HG02759 (cell line): ENCODE results near the gene GPD2.
A peak's percentile ranks its signal among the peaks of the same experiment; 100 is the strongest.
"Not testable (repeated sequence)": the region's sequence is repeated elsewhere in the genome, so short reads cannot be mapped to it uniquely, and the experiment has no call there.

ENCODE experiments used
- ATAC-seq: cut with Tn5 transposase; IDR thresholded peaks from one replicate; pipeline ENCODE4 v1.9.1; 2021; ENCODE audit warnings: mild to moderate bottlenecking, moderate library complexity; ENCODE audit not compliant: unreplicated experiment

GPD2 gene

DNA sequence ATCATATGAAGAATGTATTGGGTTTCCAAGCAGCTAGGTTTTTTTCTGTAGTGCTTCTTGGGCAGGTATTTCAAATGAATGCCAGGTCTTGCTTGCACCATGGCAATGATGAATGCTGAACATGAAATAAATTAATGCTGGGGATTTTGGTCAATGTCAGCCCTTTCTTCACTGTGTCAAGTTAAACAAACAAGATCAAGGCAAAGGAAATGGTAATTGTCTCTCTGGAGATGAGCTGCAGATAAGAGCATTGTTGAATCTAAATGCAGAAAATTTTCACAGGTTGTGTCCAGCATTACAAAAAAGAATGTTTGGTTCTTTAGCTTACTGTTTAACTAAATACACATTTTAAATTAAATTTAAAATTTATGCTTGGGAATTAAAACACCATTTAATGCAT, 144.3 kb downstream of the GPD2 start:
- no peak for ATAC-seq

DNA sequence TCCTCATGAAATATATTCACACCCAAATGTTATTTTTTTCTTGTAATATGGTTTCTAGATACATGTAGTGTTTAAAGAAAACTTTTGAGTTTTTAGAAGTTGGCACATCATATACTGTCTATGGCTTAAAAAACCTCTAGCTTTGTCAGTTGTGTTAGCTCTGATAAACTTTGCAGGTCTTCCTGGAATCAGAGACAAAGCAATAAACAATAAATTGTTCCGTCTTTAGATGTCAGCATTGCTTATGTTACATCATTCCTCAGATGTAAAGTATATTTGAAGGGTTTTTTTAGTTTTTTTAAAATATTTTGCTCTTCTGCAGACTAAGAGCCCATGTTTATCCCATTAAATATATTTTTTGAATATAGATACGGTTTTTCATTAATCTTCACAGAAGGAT, 145.1 kb downstream of the GPD2 start:
- ATAC-seq: no peak

DNA sequence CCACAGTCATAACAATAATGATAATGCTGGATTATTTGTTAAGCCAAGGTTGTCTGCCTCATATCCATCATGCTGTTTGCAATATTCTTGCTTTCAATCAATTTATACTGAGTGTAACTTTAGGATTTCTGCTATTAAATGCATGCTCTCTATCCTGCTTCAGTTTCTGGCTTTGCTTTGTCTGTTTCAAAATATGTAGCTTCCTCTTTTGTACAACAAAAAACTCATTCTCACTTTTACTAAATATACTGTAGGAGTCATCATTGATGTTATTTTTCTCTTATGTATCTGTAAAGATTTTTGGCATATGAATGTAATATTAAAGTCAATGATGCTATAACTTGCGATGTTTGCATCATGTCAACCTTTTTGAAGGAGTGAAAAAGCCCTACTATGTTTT, 149.3 kb downstream of the GPD2 start:
- ATAC-seq: no peak

DNA sequence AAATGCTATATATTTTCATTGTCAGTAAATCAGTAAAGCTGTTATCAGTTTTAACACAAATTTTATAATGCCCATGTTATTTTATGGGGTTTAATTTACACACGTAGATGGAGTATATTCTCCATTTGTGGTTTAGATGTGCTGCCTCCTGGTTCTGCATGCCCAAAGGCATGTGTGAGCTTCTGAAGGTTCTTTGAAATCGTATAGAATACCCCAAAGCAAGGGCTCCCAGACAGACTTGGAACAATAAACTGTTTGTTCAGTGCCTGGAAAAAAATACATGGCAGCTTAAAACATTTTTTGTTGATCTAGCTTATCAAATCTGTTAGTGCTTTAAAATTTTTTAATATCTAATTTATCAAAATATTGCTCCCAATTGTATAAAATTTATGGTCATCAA, 150.4 kb downstream of the GPD2 start:
- no peak for ATAC-seq

DNA sequence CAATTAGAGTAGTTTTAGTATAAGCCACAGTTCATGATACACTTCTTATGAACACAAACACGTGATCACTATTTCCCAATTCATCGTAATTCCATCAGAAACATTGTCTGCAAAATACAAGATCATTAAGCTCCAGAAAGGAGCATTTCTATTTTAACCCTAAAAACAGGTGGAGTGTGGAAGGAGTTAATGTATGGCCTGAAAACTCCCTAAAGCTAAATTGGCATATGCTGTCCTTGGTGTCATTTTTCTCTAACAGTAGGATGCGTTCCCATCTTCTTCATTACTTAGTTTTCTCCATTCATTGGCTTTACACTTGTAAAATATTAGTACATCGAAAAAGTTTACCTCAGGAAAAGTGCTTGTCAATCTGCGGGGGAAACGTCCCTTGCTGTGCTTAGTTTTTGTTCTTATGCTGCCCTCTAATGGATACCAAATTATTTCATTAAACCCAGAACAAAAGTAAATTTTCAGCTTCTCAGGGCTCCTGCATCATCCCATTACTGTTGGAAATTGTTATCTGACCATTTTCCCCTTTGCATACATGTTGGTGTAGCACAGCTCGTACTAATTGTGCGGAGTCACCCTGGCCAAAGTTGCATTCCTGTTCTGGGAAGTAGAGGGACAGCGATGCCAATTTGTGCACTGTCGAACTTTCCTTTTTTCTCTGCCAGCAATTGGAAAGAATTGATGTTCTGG, 153.4 kb downstream of the GPD2 start:
- peak; percentile 68 for ATAC-seq

DNA sequence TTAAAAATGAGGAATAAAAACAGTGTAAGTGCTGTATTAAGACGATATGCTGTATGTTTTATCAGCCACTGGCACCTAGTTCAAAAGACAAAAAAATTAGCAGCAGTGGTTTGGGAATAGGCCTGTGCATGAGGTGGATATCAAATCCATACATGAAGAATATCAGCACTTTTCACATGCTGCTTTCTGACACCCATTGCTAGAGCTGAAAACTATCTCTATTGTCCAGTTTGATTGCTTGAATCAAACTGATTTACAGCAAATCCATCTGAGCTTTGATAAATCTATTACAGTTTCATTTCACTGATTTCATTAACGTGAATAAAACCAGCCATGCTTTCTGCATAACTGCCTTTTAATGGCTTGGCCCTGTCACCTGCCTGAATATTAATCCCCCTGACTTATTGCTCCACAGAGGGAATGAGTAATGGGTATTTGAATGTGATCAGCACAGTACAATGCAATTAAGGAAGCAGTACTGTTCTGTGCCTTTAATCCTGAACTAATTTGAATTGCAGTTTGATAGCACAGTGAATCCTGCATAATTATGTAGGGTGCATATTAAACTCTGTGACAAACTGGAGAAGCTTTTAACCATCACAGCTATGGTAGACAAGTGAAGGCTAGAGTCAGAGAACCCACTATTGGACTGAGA, 154.0 kb downstream of the GPD2 start:
- ATAC-seq: no peak

DNA sequence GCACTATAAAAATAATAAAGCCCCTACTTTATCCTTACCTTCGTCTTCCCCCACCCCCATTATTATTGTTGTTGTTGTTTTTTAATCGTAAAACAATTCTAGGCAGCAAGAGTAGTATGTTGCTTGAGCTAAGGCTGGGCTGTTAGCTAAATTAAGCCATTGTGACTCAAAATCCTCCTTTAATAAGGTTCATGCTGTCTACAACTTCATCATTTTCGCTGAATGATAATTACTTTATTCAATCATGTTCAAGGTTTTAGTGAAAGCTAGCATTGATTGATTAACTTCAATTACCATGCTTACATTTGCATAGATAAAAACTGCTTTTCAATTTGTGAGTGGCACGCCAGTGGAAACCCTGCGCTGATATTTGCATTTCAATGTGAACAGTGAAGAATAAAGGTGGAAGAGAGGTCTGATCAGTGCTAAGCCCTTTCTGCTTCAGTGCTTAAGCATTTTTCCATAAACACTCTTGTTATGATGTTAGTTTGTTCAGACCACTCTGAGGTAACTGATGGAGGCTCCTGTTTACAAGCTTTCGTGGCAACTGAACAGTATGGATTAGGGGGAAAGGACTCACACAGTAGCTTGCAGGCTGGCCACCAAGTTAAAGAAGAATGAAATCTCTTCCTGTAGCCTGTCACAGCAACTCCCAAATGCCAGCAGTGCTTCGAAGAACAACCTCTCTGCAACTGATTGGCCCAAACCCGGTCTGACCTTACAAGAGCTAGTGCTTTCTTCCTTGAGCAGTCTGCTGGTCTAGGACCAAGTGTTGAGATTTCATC, 156.8 kb downstream of the GPD2 start:
- no peak for ATAC-seq

DNA sequence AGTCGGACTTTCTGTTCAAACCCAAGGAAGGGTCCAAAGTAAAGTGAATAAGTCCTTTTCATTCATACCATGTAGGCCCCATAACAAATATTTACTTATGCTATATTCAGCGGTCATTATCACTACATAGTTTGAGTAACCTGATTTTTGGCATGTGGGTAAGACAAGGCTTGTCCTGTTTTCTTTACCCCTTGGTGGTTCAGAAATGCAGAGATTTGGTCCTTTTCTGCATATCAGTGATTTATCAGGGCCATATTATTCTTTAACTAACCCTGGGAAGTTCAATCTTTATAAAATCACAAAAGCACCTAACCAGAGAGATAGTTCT, 157.4 kb downstream of the GPD2 start:
- no peak for ATAC-seq

DNA sequence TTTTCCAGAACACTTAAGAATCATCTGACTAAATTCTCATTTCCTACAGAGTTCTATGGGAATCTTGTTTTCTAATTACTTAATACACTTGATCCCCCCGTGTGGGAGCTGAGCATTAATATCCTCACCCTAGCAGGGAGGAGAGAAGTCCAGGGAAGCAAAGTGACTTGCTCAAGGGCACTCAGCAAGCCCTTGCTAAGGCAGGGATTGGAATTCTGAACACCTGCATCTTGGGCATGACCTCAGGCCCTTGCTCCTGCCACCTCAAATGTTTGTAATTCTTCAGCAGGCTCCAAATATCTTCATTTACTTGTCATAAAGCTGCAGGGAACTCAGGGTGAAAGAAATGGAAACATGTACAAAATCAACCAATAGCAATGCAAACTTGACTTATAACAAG, 162.4 kb downstream of the GPD2 start:
- no peak for ATAC-seq

DNA sequence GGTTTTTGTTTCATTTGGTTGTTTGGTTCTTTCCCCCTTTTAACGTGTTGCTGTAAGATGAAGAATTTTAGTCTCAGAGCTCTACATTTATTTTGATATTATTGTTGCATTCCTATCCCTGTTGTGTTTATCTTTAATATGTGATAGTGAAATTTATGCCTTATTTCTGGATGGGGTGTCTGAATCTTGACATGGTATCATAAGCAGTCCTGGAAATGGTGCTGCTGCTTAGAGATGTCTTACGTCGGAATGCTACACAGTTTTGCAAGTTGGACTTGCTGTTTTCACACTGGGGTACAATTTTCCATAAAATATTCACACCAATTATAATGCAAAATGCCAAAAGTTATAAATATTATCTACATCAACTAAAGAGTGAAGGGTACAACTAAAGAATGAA, 164.0 kb downstream of the GPD2 start:
- no peak for ATAC-seq

DNA sequence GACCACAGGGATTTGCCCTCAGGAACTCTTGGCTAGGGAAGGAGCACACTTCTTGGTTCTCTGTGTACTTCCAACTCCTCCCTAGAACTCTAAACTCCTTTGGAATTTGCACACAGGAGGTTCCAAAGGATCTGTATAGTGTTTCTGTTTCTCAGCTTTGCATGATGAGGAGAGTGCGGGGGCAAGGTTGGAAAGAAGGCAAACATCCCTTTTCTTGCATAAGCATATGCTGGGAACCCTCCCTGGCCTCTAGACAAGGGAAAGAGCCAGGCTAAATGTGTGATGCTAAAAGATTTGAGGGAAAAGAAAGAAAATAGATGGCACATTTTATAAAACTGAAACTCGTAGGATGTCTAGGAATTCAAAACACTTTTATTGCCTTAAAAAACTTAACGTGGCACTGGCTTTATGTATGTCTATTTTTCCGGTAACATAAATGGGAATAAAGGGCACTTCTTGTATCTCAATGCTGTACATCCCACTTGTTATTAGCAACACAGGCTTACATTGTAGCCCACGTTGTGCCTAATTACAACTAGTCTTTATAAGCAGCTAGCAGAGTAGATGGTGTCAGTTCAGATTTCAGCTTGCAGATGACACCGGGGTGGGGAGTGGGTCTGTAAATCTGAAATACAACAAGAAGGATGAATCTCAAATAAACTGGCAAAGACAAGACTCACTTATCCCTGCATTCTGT, 165.8 kb downstream of the GPD2 start:
- ATAC-seq: no peak

DNA sequence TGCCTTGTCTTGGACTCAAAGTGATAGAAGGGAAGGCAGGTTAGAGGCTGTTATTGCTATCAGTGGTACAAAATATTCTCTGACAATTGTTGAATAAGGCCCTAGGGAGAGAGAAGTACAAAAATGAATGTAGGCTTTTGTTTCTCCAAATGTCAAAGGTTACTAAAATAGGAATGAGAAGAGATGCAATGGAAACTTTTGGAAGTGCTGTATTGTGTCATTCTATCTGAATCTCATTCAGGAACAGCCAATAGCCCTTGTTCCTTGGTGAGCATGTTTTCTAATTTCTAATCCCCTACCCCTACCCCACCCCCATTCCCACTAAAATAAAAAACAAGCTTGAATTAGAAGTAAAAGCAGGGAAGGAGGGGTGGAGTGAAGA, 166.4 kb downstream of the GPD2 start:
- no peak for ATAC-seq

DNA sequence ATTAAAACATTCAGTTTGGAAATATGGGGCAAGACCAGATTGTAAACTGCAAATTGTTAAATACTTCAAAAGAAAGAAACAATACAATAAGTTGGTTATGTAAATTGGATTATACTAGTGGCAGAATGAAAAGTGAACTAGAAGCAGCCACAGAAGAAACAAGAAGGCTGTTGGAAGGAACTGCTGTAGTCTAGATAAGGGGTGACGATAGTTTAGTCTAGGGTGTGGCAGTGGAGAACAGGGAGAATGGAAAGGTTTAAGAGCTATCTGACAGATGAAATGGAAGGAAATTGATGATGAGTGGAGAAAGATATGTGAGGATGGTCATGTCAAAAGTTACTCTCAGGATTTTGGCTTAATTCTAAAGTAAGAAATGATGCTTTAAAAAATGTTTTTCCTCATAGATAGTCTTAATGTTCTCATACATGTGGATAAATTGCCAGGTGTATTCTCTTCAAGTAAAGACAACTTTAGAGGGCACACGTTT, 179.7 kb downstream of the GPD2 start:
- no peak for ATAC-seq

DNA sequence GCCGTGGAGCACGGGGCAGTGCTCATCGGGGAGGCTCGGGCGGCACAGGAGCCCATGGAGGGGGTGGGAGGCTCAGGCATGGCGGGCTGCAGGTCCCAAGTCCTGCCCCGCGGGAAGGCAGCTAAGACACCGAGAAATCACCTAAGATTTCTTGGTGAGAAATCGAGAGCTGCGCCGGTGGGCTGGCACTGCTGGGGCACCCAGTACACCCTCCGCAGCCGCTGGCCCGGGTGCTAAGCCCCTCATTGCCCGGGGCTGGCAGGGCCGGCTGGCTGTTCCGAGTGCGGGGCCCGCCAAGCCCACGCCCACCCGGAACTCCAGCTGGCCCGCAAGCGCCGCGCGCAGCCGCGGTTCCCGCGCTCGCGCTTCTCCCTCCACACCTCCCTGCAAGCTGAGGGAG, 181.9 kb downstream of the GPD2 start:
- ATAC-seq: not testable (repeated sequence)

DNA sequence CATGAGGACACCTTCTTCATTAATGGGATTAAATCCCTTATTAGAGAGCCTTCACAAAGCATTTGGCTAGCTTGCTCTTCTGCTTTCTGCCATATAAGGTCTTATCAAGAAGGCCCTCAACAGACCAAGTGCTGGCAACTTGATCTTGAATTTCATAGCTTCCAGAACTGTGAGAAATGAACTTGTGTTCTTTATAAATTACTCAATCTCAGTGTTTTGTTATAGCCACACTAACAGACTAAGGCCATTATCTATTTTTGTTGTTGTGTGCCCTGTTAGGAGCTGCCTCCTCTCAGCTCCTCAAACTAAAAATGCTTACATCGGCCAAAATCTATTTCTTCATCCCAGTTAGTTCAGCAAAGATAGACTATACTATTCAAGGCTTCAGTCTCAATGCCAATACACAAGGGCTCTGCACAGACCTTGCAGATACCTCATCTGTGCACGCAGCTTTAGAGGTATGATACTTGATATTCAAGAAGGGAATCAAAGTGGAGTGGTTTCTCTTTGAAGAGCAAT, 182.9 kb downstream of the GPD2 start:
- no peak for ATAC-seq

DNA sequence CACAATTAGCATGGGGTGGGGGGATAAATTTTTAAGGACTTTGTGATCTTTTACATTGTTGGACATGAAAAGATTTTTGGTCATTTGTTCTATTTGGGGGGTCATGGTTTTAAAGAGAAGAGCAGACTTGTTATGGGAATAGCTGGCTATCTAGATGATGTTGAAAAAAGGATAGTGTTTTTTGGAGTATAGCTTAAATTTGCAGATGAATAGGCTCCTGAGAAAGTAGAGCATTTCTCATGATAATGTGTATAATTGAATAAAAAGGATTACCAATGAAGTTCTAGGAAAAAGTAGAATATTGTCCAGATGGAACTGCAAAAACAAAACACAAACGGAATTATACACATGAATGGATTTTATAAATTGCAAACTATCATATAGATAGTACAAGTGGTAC, 186.3 kb downstream of the GPD2 start:
- ATAC-seq: no peak

DNA sequence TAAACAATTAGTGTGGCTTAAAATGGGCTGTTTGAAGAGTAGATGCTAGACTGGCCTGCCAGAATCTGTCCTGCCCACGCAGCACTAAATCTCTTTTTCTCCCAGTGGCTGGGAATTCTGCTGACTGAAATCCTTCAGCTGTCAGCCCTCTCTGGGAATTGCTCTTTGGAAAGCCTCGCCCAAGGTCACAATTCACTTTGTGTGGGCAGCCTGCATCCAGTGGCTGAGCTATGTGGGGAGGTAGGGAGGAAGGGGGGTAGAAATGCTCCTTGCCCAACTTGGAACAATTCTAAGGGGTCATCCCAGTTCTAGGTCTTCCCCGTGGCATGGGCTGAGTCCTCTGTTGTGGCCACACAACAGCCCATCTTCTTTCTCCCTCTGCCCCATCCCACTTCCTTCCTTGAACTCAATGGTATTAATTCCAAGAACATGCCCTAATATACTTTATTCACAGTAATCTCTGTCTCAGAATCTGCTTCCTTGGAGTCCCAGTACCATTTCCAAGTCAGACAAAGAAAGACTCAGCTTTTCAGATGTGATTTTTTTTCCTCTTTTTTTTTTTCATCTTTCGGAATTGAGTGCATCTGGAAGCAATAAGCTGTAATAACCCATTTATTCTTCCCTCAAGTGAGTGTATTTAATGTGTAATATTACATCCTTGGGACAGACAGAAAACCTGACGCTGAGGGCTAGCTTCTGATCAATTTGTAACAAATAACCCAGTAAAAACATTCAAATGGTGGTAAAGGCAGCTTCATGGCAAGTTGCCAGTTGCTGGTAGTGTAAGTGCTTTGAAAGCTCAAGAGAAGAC, 189.4 kb downstream of the GPD2 start:
- no peak for ATAC-seq

DNA sequence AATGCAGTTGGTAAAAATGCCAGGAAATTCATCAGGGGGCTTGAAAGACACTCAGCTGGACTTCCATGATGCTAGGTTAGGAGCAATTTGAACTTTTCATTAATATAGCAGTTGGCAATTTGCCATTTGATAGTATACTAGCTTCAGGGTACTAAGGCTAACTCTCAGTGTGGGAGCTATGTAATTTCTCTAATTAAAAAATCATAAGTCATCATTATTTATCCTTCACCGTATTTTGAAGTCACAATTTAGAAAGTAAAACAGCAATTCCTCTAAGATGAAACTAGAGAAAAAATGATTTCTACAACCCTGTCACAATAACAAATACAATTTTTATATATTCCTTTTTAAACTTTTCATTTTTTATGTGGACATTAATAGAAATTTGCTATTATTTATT, 190.8 kb downstream of the GPD2 start:
- no peak for ATAC-seq

DNA sequence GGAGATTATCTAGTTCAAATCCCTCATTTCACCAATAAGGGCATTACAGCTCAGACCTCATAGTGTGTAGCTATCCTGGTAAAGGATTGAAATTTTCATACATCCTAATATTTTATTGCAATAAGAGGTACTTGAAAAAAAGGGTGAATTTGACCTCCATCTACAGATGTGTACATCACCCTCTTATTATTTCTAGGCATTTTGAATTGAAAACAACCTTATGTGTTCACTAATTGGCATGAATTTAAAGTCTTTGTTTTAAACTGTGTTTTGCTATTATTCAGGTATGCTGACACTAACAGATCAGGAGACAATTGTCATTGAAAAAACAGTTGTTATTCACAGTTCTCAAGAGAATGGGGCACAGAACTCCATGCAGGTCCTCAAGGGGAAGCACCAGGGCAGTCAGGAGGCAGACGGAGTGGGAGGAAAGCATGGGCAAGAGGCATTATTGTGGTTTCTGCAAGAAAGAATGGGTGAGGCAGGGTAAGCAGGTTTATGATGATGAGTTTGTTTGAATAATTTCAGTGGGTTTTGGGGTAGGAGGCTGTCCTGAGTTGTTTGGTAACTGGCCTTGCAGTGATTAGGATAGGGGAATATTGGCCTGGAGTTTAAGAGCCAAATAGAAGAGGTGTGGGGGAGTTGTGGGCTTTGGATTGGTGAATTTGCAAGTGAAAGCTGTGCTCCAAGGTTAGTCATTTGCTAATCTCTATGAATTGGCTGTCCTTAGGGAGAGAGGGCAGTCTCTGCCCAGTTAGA, 194.6 kb downstream of the GPD2 start:
- ATAC-seq: no peak

DNA sequence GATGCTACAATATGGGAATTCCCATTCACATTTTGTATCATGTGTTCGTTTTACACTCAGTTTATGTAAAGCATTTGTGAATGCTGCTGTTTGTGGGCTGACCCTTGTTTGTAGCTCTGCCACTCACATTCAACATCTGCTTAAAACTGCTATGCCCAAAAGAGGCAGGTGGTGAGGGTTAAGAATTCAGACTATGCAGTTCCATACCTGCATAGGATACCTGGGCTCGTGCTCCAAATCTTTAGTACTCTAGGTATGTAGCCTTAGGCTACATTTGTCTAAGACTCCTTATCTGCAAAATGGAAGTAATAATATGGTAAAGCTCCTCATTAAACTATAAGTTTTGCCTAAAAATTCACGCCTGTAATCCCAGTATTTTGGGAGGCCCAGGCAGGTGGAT, 199.5 kb downstream of the GPD2 start:
- ATAC-seq: no peak
